Prostate gland (tissue), 2 donors: ENCODE measurements around the gene PCDH18.

Experiments used
- POLR2A ChIP-seq: fragments of 450-650 bp; IDR thresholded peaks from one replicate; pipeline ENCODE4 v1.6.1; 2016; ENCODE audit warnings: antibody characterized with exemption, mild to moderate bottlenecking
- POLR2AphosphoS5 ChIP-seq: sonication (generic); formaldehyde crosslinking; IDR thresholded peaks from one replicate; pipeline ENCODE4 v1.6.1; 2017; ENCODE audit warnings: antibody characterized with exemption
- TF ChIP-seq, protein P1 (sequence below), 4 experiments: fragments of 200-600 bp in 2 of 4; fragments of 450-650 bp in 2 of 4; sonication (generic) in 2 of 4; IDR thresholded peaks; 1 replicate in 3 of 4; 2 replicates in 1 of 4; pipeline ENCODE4 v1.5.1; 2016 to 2019; ENCODE audit warnings: antibody characterized with exemption in 4 of 4, mild to moderate bottlenecking in 2 of 4, moderate library complexity in 2 of 4

DNA sequence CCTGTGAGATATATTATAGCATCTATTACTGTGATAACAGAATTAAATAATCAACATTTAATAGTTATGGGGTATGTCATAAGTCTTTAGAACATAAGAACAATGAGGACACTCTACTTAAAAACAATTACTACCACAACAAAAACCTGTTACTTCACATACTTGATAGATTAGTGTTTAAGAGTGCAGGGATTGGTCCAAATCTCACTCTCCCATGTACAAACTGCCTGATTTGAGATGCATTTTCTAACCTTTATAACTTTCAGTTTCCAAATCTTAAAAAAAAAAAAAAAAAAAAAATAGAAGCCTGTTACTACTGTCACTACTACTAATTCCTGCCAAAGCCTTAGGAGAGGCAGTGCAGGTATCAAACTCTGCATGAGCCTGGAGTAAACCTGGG lies 5.6 kb downstream of the PCDH18 start:
- TF ChIP-seq POLR2AphosphoS5 (no peak), POLR2A (no peak)
- TF ChIP-seq, protein P1, sequence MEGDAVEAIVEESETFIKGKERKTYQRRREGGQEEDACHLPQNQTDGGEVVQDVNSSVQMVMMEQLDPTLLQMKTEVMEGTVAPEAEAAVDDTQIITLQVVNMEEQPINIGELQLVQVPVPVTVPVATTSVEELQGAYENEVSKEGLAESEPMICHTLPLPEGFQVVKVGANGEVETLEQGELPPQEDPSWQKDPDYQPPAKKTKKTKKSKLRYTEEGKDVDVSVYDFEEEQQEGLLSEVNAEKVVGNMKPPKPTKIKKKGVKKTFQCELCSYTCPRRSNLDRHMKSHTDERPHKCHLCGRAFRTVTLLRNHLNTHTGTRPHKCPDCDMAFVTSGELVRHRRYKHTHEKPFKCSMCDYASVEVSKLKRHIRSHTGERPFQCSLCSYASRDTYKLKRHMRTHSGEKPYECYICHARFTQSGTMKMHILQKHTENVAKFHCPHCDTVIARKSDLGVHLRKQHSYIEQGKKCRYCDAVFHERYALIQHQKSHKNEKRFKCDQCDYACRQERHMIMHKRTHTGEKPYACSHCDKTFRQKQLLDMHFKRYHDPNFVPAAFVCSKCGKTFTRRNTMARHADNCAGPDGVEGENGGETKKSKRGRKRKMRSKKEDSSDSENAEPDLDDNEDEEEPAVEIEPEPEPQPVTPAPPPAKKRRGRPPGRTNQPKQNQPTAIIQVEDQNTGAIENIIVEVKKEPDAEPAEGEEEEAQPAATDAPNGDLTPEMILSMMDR (IDR thresholded peaks at IDR 0.05): no peak
